Islet of Langerhans (tissue), 1 donor: Measurements from ENCODE around the gene ORM1.

Experiments
- FAIRE-seq: peaks from one replicate; lab custom pipeline; 2011; peaks lifted over from hg19 to GRCh38; lab: Jason Lieb, UNC

Gene ORM1

GRCh38 chr9:114344188-114344566, 21.3 kb downstream of the ORM1 start:
- FAIRE-seq: no peak

GRCh38 chr9:114344692-114345091, 21.8 kb downstream of the ORM1 start:
- no peak for FAIRE-seq

GRCh38 chr9:114345493-114346065, 22.7 kb downstream of the ORM1 start:
- FAIRE-seq: no peak

GRCh38 chr9:114346146-114346545, 23.2 kb downstream of the ORM1 start:
- no peak for FAIRE-seq

- FAIRE-seq: no peak
These were observed 24.8 kb downstream of the ORM1 start for GRCh38 chr9:114347675-114348074.

- no peak for FAIRE-seq
These were observed 25.5 kb downstream of the ORM1 start for GRCh38 chr9:114348261-114348905.

GRCh38 chr9:114348906-114349482, 26.1 kb downstream of the ORM1 start:
- no peak for FAIRE-seq

GRCh38 chr9:114349713-114350480, 27.0 kb downstream of the ORM1 start:
- FAIRE-seq: no peak

GRCh38 chr9:114350636-114351401, 27.9 kb downstream of the ORM1 start:
- FAIRE-seq: no peak

- FAIRE-seq: no peak
These were observed 29.0 kb downstream of the ORM1 start for GRCh38 chr9:114351932-114352331.

GRCh38 chr9:114355821-114356220, 32.9 kb downstream of the ORM1 start:
- FAIRE-seq: no peak

- no peak for FAIRE-seq
These were observed 33.9 kb downstream of the ORM1 start for GRCh38 chr9:114356792-114357191.

- no peak for FAIRE-seq
These were observed 34.5 kb downstream of the ORM1 start for GRCh38 chr9:114357360-114357759.

- FAIRE-seq: no peak
These were observed 35.0 kb downstream of the ORM1 start for GRCh38 chr9:114357911-114358328.

GRCh38 chr9:114359801-114360200, 36.9 kb downstream of the ORM1 start:
- no peak for FAIRE-seq

GRCh38 chr9:114361542-114361941, 38.6 kb downstream of the ORM1 start:
- no peak for FAIRE-seq

- FAIRE-seq: no peak
These were observed 39.5 kb downstream of the ORM1 start for GRCh38 chr9:114362394-114362793.

GRCh38 chr9:114363424-114363823, 40.5 kb downstream of the ORM1 start:
- no peak for FAIRE-seq

GRCh38 chr9:114364134-114365041, 41.5 kb downstream of the ORM1 start:
- no peak for FAIRE-seq

- FAIRE-seq: no peak
These were observed 42.3 kb downstream of the ORM1 start for GRCh38 chr9:114365194-114365593.
